HL-60/S4 treated with retinoic acid at 250 ng/mL for 4 days and 3 days (cell line): ENCODE measurements around the gene TULP4.

Source experiments
- in situ Hi-C: fragments of 300-500 bp; cut with MboI; formaldehyde crosslinking; loops from 2 replicates; pipeline ENCODE4 v1.7.0; 2022; ENCODE audit warnings: low sequenced_read_pairs

The TULP4 gene

DNA sequence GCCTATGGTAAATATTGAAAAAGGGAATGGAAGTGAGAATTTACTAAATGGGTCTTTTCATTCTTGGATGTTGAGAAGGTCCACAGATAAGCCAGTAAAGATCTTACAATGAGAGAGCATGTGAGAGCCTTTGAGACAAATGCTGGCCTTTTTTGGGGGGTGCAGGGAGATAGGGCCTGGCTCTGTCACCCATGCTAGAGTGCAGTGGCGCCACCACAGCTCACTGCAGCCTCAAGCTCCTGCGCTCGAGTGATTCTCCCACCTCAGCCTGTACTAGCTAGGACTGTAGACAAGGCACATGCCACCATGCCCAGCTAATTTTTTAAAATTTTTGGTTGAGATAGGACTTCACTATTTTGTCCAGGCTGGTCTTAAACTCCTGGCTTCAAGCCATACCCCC lies 184.4 kb downstream of the TULP4 start:
- in situ Hi-C loops = no loop called here

DNA sequence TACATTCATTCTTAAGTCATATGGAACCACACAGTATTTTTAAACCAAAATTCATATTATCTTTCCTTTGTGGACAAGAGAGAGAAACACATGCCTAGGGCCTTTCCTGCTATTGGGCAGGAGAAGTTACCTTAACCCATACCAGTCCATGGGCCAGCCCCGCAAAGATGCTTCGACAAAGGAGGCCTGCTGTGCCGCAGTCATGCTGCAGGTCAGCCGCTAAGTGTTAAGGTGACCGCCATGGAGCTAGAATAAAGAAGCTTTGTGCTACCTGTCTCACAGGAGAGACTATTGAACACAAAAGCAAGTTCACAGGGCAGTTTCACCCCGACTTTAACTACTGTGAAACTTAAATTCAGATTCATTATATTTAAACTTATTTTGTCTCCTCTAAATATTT lies 185.4 kb downstream of the TULP4 start:
- in situ Hi-C loops = no loop called here

- in situ Hi-C loops = no loop called here
These were observed 186.1 kb downstream of the TULP4 start for GRCh38 chr6:158498362-158498761.

DNA sequence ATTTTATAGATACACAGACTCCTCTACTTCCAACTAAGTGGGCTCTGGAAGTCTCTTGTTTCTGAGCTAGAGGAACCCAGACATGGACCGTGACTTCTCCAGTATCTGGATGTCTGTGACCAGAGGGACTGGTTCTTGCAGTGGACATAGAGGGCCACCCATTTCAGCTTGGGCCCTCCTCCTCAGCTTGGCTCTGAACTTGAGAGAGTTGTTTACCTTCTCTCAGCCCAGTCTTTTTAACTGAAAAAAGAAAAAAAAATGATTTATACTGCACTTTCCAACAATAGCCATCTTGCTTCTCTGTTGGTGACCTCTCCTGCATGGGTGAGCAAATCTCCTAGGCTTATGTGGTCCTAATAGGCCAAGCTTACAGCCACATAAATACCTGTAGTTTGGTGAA lies 187.3 kb downstream of the TULP4 start:
- in situ Hi-C loops = no loop called here

GRCh38 chr6:158500016-158500735 lies 187.9 kb downstream of the TULP4 start:
- in situ Hi-C loops = no loop called here

- in situ Hi-C loops = no loop called here
These were observed 189.3 kb downstream of the TULP4 start for GRCh38 chr6:158501360-158502262.

- in situ Hi-C loops = no loop called here
These were observed 190.1 kb downstream of the TULP4 start for GRCh38 chr6:158502263-158502950.

DNA sequence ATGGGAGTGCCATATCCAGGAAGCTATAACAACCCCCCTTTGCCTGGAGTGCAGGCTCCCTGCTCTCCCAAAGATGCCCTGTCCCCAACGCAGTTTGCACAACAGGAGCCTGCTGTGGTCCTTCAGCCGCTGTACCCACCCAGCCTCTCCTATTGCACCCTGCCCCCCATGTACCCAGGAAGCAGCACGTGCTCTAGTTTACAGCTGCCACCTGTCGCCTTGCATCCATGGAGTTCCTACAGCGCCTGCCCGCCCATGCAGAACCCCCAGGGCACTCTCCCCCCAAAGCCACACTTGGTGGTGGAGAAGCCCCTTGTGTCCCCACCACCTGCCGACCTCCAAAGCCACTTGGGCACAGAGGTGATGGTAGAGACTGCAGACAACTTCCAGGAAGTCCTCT lies 191.0 kb downstream of the TULP4 start:
- in situ Hi-C loops = no loop called here

DNA sequence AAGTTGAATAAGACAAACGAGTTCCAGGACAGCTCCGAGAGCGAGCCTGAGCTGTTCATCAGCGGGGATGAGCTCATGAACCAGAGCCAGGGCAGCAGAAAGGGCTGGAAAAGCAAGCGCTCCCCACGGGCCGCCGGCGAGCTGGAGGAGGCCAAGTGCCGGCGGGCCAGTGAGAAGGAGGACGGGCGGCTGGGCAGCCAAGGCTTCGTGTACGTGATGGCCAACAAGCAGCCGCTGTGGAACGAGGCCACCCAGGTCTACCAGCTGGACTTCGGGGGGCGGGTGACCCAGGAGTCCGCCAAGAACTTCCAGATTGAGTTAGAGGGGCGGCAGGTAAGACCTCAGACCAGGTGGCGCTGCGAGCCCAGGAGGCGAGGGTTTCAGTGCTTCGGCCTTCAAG lies 191.6 kb downstream of the TULP4 start:
- in situ Hi-C loops = no loop called here

DNA sequence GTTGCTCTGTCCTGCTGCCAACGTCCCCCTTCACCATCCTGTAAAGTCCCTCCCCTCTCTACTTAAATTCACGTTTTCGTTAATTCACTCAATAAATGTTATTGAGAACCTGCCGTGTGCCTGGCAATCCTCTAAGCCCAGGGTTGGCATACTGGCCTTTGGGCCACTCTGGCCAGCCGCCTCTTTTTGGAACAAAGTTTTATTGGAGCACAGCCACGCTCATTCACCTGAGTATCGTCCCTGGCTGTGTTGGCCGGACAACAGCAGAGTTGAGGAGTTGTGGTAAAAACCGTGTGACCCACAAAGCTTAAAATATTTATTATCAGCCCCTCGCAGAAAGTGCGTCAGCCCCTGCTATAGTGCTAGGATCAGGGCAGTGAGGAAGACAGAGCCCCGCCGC lies 192.9 kb downstream of the TULP4 start:
- in situ Hi-C loops = no loop called here

DNA sequence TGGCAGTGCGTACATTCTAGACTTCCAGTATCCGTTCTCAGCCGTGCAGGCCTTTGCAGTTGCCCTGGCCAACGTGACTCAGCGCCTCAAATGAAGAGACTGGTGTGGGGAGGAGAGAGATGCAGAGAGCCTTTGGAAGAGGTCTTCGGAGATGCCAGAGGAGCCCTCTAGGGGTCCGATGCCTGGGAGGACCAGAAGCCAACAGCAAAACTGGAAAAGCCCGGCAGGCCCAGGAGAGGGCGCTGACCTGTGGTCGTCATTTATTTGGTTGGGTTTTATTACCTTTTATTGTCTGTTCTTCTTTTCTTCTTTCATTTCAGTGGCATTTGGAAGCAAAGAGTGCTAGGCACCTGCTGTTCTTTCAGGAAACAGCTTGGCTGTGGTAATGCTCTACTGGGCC lies 194.3 kb downstream of the TULP4 start:
- in situ Hi-C loops = no loop called here

GRCh38 chr6:158507174-158507573 lies 194.9 kb downstream of the TULP4 start:
- in situ Hi-C loops = no loop called here

- in situ Hi-C loops = no loop called here
These were observed 196.2 kb downstream of the TULP4 start for GRCh38 chr6:158508450-158508849.

GRCh38 chr6:158509465-158509864 lies 197.2 kb downstream of the TULP4 start:
- in situ Hi-C loops = no loop called here

DNA sequence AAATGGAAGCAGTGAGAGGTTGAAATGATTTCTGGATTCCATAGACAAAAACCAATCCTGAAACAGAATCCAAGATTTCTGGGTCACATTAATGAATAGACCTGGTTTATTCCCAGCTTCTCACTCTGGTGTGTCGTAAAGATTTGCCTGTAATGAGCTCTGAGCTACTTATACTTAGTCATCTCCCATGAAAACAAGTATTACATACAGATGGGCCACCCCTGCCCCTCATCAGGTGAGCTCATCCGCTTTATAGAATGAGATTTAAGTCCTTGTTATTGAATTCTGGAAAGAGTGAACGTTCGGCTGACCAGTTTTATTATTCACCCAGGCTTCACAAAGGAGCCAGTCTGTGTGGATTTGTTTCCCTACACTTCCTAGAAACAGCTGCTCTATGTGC lies 200.5 kb downstream of the TULP4 start:
- in situ Hi-C loops = no loop called here

DNA sequence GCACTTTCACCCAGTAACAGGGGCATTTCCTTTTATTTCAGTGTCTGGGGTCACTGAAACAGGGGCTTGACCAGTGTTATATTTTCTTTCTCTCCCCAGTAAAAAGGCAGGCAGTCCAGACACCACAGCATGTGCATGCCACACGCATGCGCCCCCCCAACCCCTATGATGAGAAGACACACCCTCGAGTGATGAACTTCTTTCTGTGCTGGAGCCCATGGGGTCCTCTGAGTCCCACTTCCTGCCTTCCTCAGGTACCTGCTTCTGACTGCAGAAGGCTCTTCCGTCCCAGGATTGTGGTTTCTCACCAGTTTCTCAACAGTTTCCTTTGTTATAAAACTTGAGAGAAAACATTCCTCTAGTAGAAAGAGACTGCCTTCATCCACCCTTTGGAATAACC lies 201.9 kb downstream of the TULP4 start:
- in situ Hi-C loops = no loop called here

- in situ Hi-C loops = no loop called here
These were observed 202.7 kb downstream of the TULP4 start for GRCh38 chr6:158514991-158515390.

DNA sequence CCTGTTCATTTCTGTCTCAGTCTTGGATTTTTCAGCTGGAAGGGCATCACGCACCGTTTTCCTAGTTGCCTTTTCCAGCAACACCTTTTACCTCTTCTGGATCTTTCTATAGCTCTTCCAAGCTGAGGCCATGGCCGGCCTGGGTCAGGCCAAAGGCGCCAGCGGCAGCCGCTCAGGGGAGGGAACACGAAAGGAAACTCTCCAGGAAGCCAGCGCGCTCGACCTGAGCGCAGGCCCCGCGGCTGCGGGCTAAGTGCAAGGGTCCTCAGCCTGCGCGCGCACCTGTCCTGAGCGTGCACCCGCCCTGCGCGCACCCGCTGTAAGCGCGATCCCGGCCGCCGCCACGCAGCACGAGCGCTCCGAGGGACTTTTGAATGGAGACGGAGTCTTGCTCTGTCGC lies 203.8 kb downstream of the TULP4 start:
- in situ Hi-C loops = no loop called here

- in situ Hi-C loops = no loop called here
These were observed 204.8 kb downstream of the TULP4 start for GRCh38 chr6:158517038-158517437.

GRCh38 chr6:158517581-158517980 lies 205.3 kb downstream of the TULP4 start:
- in situ Hi-C loops = no loop called here
